ENCODE measurements around the gene CDYL2.

DNA sequence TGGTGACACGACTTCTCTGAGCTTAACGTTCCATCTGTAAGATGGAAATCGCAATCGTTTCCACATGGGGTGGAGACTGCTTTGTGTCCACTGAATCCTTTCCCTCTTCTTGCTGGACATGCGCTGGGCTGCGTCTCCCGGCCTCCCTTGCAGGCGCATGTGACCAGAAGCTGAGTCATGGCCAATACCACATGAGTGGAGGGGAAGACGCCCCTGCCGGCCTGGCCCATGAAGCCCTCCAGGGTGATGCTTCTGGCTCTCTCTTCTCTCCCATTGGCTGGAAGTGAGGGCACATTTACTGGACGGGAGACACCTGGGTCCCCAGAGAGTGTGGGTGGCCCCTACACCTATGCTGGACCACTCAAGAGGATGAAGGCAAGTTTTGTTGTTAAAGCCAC, 192.5 kb downstream of the CDYL2 start:
- no peak for TF ChIP-seq CTCF (conservative IDR thresholded peaks at IDR 0.05 in 1 of 2, IDR thresholded peaks at IDR 0.05 in 1 of 2; ENCODE audit: extremely low read depth in 1 of 2, insufficient read depth in 1 of 2, low read depth in 1 of 2, low read length in 2 of 2)
- TF ChIP-seq EZH2 (IDR thresholded peaks at IDR 0.05; ENCODE audit: borderline replicate concordance, low read length): no peak
